ENCODE results near the gene ZFP64. TPM values are rescaled to one million over a fixed set of nuclear protein-coding genes. Genes with fewer than 3 reads are reported as not detected.
"Not testable (repeated sequence)": the region's sequence is repeated elsewhere in the genome, so short reads cannot be mapped to it uniquely, and the experiment has no call there.

Gene ZFP64
- total RNA-seq (2014; rRNA removed; shearing (Covaris generic)), result 27.2 and 27.4 TPM in 2 replicates

GRCh38 chr20:52191132-52191915 lies at the start of gene ZFP64:
Gene ZFP64, minus strand, starts transcription at chr20:52191779. Its CDS starts 143 bp downstream, at chr20:52191636.
- peak; percentile 84 for DNase-seq (ENCODE audit: low read depth)

- no peak for DNase-seq (ENCODE audit: low read depth)
These were observed 49.2 kb upstream of the ZFP64 start for GRCh38 chr20:52240802-52241201.

GRCh38 chr20:52239102-52239501 lies 47.5 kb upstream of the ZFP64 start:
- no peak for DNase-seq (ENCODE audit: low read depth)

- no peak for DNase-seq (ENCODE audit: low read depth)
These were observed 44.7 kb upstream of the ZFP64 start for GRCh38 chr20:52236292-52236691.

GRCh38 chr20:52235129-52235528 lies 43.5 kb upstream of the ZFP64 start:
- DNase-seq (ENCODE audit: low read depth), result no peak

GRCh38 chr20:52234302-52235045 lies 42.9 kb upstream of the ZFP64 start:
- DNase-seq (ENCODE audit: low read depth), result peak; percentile 25

- DNase-seq (ENCODE audit: low read depth), result no peak
These were observed 39.7 kb upstream of the ZFP64 start for GRCh38 chr20:52231230-52231746.

GRCh38 chr20:52230409-52230808 lies 38.8 kb upstream of the ZFP64 start:
- peak; percentile 40 for DNase-seq (ENCODE audit: low read depth)

- not testable (repeated sequence) for DNase-seq (ENCODE audit: low read depth)
These were observed 37.8 kb upstream of the ZFP64 start for GRCh38 chr20:52229346-52229745.

GRCh38 chr20:52226370-52226769 lies 34.8 kb upstream of the ZFP64 start:
- DNase-seq (ENCODE audit: low read depth), result no peak

GRCh38 chr20:52224920-52225319 lies 33.3 kb upstream of the ZFP64 start:
- DNase-seq (ENCODE audit: low read depth), result no peak

- DNase-seq (ENCODE audit: low read depth), result not testable (repeated sequence)
These were observed 29.8 kb upstream of the ZFP64 start for GRCh38 chr20:52221362-52221761.

- not testable (repeated sequence) for DNase-seq (ENCODE audit: low read depth)
These were observed 29.3 kb upstream of the ZFP64 start for GRCh38 chr20:52220891-52221290.

- DNase-seq (ENCODE audit: low read depth), result peak; percentile 32
These were observed 27.9 kb upstream of the ZFP64 start for GRCh38 chr20:52219441-52219840.

- no peak for DNase-seq (ENCODE audit: low read depth)
These were observed 26.3 kb upstream of the ZFP64 start for GRCh38 chr20:52217689-52218395.

GRCh38 chr20:52213995-52214394 lies 22.4 kb upstream of the ZFP64 start:
- DNase-seq (ENCODE audit: low read depth), result no peak

GRCh38 chr20:52212943-52213342 lies 21.4 kb upstream of the ZFP64 start:
- no peak for DNase-seq (ENCODE audit: low read depth)

- DNase-seq (ENCODE audit: low read depth), result no peak
These were observed 18.7 kb upstream of the ZFP64 start for GRCh38 chr20:52210037-52210990.

GRCh38 chr20:52209154-52209571 lies 17.6 kb upstream of the ZFP64 start:
- DNase-seq (ENCODE audit: low read depth), result no peak

- no peak for DNase-seq (ENCODE audit: low read depth)
These were observed 15.6 kb upstream of the ZFP64 start for GRCh38 chr20:52207020-52207810.

Data from M059J (cell line).